ENCODE data around the gene UBN1.

The UBN1 gene

GRCh38 chr16:4871071-4871470, 23.8 kb downstream of the UBN1 start:
- no peaks in the 10 kb centered on the region for H3K9me2 ChIP-seq (ENCODE audit: low read depth, low read length)
- H3F3A ChIP-seq (ENCODE audit: insufficient read depth, low read length), result no peaks in the 10 kb centered on the region
- H3K4me3 ChIP-seq (ENCODE audit: low read depth, low read length, poor library complexity, severe bottlenecking), result no peak overlapping the region
- no peaks in the 10 kb centered on the region for H3K9me3 ChIP-seq (ENCODE audit: low read length)
- H3K27me3 ChIP-seq (ENCODE audit: insufficient read depth, low read length), result no peaks in the 10 kb centered on the region
- no peak overlapping the region for H3K9ac ChIP-seq (ENCODE audit: low read length)
- no peak overlapping the region for H3K4me2 ChIP-seq (ENCODE audit: low read length)
- peaks cover 77% of the 10 kb centered on the region for H3K36me3 ChIP-seq (ENCODE audit: insufficient read depth, low read length)
- TF ChIP-seq EZH2 (IDR thresholded peaks at IDR 0.05; ENCODE audit: borderline replicate concordance, low read length) (no peak), CTCF (IDR thresholded peaks at IDR 0.05; ENCODE audit: low read length) (no peak)
- no peak overlapping the region for H2AFZ ChIP-seq (ENCODE audit: low read length)
- no peaks in the 10 kb centered on the region for H3K4me1 ChIP-seq (ENCODE audit: insufficient read depth, low read length, severe bottlenecking)
- no peaks in the 10 kb centered on the region for H4K20me1 ChIP-seq (ENCODE audit: insufficient read depth, low read length)
- peaks cover 4% of the 10 kb centered on the region for H3K79me2 ChIP-seq (ENCODE audit: insufficient read depth, low read length)
- H3K27ac ChIP-seq (ENCODE audit: low read depth, low read length, poor library complexity, severe bottlenecking), result no peak overlapping the region

GRCh38 chr16:4873091-4873490, 25.8 kb downstream of the UBN1 start:
- H3K4me1 ChIP-seq (ENCODE audit: insufficient read depth, low read length, severe bottlenecking), result no peaks in the 10 kb centered on the region
- H4K20me1 ChIP-seq (ENCODE audit: insufficient read depth, low read length), result no peaks in the 10 kb centered on the region
- H3K36me3 ChIP-seq (ENCODE audit: insufficient read depth, low read length), result peaks cover 90% of the 10 kb centered on the region
- no peaks in the 10 kb centered on the region for H3K27me3 ChIP-seq (ENCODE audit: insufficient read depth, low read length)
- TF ChIP-seq EZH2 (IDR thresholded peaks at IDR 0.05; ENCODE audit: borderline replicate concordance, low read length), result no peak
- H3K9me2 ChIP-seq (ENCODE audit: low read depth, low read length), result no peaks in the 10 kb centered on the region
- H3K4me3 ChIP-seq (ENCODE audit: low read depth, low read length, poor library complexity, severe bottlenecking), result no peak overlapping the region
- no peaks in the 10 kb centered on the region for H3F3A ChIP-seq (ENCODE audit: insufficient read depth, low read length)
- H2AFZ ChIP-seq (ENCODE audit: low read length), result no peak overlapping the region
- no peaks in the 10 kb centered on the region for H3K79me2 ChIP-seq (ENCODE audit: insufficient read depth, low read length)
- H3K4me2 ChIP-seq (ENCODE audit: low read length), result no peak overlapping the region
- H3K9ac ChIP-seq (ENCODE audit: low read length), result no peak overlapping the region
- no peaks in the 10 kb centered on the region for H3K9me3 ChIP-seq (ENCODE audit: low read length)
- H3K27ac ChIP-seq (ENCODE audit: low read depth, low read length, poor library complexity, severe bottlenecking), result no peak overlapping the region

GRCh38 chr16:4874666-4875065, 27.4 kb downstream of the UBN1 start:
- no peak for TF ChIP-seq CTCF (IDR thresholded peaks at IDR 0.05; ENCODE audit: low read length)
- TF ChIP-seq EZH2 (IDR thresholded peaks at IDR 0.05; ENCODE audit: borderline replicate concordance, low read length), result no peak
- Histone ChIP-seq H3K9me2 (ENCODE audit: low read depth, low read length) (no peaks in the 10 kb centered on the region), H3K4me1 (ENCODE audit: insufficient read depth, low read length, severe bottlenecking) (no peaks in the 10 kb centered on the region), H3K36me3 (ENCODE audit: insufficient read depth, low read length) (peaks cover 90% of the 10 kb centered on the region), H3K4me2 (ENCODE audit: low read length) (no peak overlapping the region), H2AFZ (ENCODE audit: low read length) (no peak overlapping the region), H3K9ac (ENCODE audit: low read length) (no peak overlapping the region), H3K9me3 (ENCODE audit: low read length) (no peaks in the 10 kb centered on the region), H3K27me3 (ENCODE audit: insufficient read depth, low read length) (no peaks in the 10 kb centered on the region), H3F3A (ENCODE audit: insufficient read depth, low read length) (no peaks in the 10 kb centered on the region), H3K79me2 (ENCODE audit: insufficient read depth, low read length) (no peaks in the 10 kb centered on the region), H3K4me3 (ENCODE audit: low read depth, low read length, poor library complexity, severe bottlenecking) (no peak overlapping the region), H3K27ac (ENCODE audit: low read depth, low read length, poor library complexity, severe bottlenecking) (no peak overlapping the region), H4K20me1 (ENCODE audit: insufficient read depth, low read length) (no peaks in the 10 kb centered on the region)

GRCh38 chr16:4876646-4877379, 29.5 kb downstream of the UBN1 start:
- no peak overlapping the region for H3K27ac ChIP-seq (ENCODE audit: low read depth, low read length, poor library complexity, severe bottlenecking)
- peaks cover 91% of the 10 kb centered on the region for H3K36me3 ChIP-seq (ENCODE audit: insufficient read depth, low read length)
- no peak overlapping the region for H3K4me2 ChIP-seq (ENCODE audit: low read length)
- H2AFZ ChIP-seq (ENCODE audit: low read length), result no peak overlapping the region
- no peak overlapping the region for H3K4me3 ChIP-seq (ENCODE audit: low read depth, low read length, poor library complexity, severe bottlenecking)
- H3K79me2 ChIP-seq (ENCODE audit: insufficient read depth, low read length), result no peaks in the 10 kb centered on the region
- TF ChIP-seq CTCF (IDR thresholded peaks at IDR 0.05; ENCODE audit: low read length) (no peak), EZH2 (IDR thresholded peaks at IDR 0.05; ENCODE audit: borderline replicate concordance, low read length) (no peak)
- no peaks in the 10 kb centered on the region for H3K27me3 ChIP-seq (ENCODE audit: insufficient read depth, low read length)
- no peaks in the 10 kb centered on the region for H4K20me1 ChIP-seq (ENCODE audit: insufficient read depth, low read length)
- H3K9ac ChIP-seq (ENCODE audit: low read length), result no peak overlapping the region
- no peaks in the 10 kb centered on the region for H3K9me2 ChIP-seq (ENCODE audit: low read depth, low read length)
- H3K4me1 ChIP-seq (ENCODE audit: insufficient read depth, low read length, severe bottlenecking), result no peaks in the 10 kb centered on the region
- H3K9me3 ChIP-seq (ENCODE audit: low read length), result no peaks in the 10 kb centered on the region
- no peaks in the 10 kb centered on the region for H3F3A ChIP-seq (ENCODE audit: insufficient read depth, low read length)

All from OCI-LY1 (cell line).